NCI-H510A treated with DMSO at 0.1 percent for 48 hours (cell line): ENCODE measurements around the gene TUBB.
"Not testable (repeated sequence)": the region's sequence is repeated elsewhere in the genome, so short reads cannot be mapped to it uniquely, and the experiment has no call there.

Source experiments
- DNase-seq: peaks from one replicate; lab custom pipeline; 2025; lab: John Stamatoyannopoulos, UW

Gene TUBB

DNA sequence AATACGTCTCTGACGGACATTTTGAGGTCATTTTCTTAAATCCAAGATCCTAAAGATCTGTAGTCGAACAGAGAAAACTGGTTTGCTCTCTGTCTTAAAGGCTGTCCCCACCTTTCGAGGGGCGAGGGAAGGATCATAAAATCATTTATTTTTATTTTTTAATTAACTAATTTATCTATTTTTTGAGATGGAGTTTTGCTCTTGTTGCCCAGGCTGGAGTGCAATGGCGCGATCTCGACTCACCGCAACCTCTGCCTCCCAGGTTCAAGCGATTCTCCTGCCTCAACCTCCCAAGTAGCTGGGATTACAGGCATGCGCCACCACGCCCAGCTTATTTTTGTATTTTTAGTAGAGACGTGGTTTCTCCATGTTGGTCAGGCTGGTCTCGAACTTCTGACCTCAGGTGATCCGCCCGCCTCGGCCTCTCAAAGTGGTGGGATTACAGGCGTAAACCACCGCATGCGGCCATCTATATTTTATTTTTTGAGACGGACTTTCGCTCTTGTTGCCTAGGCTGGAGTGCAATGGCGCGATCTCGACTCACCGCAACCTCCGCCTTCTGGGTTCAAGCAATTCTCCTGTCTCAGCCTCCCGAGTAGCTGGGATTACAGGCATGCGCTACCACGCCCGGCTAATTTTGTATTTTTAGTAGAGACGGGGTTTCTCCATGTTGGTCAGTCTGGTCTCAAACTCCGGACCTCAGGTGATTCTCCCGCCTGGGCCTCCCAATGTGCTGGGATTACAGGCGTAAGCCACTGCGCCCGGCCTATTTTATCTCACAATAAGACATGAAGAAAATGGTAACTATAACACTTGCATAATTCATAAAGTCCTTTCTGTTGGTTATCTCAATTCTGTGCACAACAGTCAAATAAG lies 2.1 kb upstream of the TUBB start:
- not testable (repeated sequence) for DNase-seq

DNA sequence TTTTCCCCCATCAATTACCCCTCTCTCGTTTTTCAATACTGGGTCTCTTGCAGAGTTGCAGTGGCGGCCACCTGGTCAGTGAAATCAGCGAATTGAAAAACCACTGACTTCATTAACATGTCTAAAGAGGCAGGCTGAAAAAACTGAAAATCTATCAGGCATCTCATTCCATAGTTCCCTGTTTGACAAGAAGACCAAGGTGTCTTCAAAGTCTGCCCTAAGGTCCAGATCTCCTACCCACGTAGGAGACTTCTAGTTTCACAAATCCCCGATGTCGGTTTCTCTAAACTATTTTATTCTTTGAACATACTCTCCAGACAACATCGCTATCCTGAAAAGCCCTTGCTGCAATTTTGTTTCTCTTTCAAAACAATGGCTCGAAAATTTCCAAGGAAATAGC lies 796 bp upstream of the TUBB start:
- peak; percentile 69 for DNase-seq

DNA sequence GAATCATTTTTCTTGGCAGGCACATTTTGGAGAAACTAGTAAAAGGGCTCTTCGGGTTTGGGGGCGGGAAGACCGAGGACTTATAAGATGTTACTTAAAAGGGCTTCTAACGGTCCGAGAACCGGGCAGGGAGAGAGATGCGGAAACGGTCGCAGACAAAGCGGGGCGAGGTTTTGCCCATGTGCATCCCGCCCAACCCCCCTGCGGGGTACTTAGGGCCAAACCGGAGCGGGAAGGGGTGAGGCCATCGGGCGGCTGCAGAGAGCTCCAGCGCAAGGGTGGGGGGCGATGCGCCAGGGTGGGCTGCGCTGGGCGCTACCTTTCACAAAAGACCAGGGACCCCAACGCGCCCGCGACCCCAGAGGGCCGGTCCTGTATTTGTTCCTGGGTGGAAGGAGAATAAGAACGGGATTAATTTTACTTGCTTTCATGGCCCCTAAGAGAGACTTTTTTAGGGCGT lies 616 bp downstream of the TUBB start:
- DNase-seq: peak; percentile 49

DNA sequence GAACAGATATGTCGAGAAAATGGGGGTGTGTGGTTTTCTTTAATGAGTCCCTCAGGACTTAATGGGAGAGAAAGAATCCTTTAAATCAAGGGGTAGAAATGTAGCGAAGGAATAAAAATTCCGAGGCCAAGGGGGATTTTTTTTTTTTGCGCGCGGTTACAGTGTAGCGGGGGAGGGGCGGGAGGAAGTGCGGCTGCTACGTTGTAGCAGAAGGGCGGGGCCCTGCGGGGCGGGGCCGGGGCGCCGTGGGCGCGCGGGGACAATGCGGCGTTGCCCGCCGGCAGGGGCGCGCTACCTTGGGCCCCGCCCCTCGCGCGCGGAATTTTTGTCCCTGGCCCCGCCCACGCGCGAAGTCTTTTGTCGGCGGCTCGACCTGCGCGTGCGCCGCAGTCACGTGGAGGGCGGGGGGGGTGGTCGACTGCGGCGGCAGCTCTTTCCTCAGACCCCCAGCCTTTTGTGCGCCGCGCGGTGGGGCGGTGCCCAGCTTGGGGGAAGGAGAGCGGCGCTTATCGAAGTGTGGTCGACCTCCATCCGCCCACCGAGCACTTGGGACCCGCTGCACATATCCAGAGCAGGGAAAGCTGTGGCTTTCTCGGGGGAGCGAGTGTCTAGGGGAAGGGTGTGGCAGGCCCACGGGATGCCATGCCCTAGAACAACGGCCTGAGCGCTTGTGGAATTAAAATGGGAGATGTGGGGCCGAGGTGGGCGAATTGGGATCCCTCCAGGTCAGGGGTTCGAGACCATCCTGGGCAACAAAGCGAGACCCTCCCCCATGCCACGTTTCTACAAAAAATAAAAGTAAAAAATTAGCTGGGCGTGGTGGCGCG lies 1.3 kb downstream of the TUBB start:
- peak; percentile 90 for DNase-seq

DNA sequence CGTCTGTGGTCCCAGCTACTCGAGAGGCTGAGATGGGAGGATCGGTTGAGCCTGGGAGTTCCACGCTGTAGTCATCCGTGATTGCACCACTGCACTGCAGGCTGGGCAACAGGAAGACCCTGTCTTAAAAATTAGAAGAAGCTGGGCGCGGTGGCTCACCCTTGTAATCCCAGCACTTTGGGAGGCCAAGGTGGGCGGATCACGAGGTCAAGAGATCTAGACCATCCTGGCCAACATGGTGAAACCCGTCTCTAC lies 1.8 kb downstream of the TUBB start:
- DNase-seq: not testable (repeated sequence)

DNA sequence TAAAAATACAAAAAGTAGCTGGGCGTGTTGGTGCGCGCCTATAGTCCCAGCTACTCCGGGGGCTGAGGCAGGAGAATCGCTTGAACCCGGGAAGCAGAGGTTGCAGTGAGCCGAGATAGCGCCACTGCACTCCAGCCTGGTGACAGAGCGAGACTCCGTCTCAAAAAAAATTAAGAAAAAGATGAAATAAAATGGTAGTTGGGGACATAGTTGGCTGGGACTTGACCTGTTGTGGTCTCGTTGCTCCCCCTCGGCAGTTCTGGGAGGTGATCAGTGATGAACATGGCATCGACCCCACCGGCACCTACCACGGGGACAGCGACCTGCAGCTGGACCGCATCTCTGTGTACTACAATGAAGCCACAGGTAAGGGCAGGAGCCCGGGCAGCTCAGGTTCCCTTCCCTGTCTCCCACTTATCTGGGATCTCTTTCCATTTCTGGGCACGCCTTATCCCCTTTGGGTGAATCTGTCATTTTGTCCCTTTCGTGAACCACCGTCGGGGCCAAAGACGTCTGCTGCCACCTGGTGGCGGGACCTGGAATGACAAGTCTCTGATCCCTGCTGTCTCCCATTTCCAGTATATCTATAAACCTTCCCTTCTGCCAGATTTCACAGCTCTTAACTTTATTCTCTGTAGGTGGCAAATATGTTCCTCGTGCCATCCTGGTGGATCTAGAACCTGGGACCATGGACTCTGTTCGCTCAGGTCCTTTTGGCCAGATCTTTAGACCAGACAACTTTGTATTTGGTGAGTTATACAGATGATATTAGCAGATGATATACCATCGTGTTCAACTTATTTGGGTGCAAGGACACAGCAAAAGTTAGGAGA lies 2.3 kb downstream of the TUBB start:
- peak; percentile 68 for DNase-seq

DNA sequence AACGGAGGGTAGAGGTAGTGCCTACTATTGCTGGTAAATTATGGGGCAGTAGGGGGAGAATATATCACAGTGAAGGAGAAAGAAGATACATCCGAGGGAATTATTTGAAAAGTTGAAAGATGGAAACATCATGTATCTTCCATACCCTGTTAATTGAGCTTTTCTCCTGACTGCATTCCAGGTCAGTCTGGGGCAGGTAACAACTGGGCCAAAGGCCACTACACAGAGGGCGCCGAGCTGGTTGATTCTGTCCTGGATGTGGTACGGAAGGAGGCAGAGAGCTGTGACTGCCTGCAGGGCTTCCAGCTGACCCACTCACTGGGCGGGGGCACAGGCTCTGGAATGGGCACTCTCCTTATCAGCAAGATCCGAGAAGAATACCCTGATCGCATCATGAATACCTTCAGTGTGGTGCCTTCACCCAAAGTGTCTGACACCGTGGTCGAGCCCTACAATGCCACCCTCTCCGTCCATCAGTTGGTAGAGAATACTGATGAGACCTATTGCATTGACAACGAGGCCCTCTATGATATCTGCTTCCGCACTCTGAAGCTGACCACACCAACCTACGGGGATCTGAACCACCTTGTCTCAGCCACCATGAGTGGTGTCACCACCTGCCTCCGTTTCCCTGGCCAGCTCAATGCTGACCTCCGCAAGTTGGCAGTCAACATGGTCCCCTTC lies 3.1 kb downstream of the TUBB start:
- not testable (repeated sequence) for DNase-seq

DNA sequence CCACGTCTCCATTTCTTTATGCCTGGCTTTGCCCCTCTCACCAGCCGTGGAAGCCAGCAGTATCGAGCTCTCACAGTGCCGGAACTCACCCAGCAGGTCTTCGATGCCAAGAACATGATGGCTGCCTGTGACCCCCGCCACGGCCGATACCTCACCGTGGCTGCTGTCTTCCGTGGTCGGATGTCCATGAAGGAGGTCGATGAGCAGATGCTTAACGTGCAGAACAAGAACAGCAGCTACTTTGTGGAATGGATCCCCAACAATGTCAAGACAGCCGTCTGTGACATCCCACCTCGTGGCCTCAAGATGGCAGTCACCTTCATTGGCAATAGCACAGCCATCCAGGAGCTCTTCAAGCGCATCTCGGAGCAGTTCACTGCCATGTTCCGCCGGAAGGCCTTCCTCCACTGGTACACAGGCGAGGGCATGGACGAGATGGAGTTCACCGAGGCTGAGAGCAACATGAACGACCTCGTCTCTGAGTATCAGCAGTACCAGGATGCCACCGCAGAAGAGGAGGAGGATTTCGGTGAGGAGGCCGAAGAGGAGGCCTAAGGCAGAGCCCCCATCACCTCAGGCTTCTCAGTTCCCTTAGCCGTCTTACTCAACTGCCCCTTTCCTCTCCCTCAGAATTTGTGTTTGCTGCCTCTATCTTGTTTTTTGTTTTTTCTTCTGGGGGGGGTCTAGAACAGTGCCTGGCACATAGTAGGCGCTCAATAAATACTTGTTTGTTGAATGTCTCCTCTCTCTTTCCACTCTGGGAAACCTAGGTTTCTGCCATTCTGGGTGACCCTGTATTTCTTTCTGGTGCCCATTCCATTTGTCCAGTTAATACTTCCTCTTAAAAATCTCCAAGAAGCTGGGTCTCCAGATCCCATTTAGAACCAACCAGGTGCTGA lies 3.9 kb downstream of the TUBB start:
- DNase-seq: not testable (repeated sequence)

DNA sequence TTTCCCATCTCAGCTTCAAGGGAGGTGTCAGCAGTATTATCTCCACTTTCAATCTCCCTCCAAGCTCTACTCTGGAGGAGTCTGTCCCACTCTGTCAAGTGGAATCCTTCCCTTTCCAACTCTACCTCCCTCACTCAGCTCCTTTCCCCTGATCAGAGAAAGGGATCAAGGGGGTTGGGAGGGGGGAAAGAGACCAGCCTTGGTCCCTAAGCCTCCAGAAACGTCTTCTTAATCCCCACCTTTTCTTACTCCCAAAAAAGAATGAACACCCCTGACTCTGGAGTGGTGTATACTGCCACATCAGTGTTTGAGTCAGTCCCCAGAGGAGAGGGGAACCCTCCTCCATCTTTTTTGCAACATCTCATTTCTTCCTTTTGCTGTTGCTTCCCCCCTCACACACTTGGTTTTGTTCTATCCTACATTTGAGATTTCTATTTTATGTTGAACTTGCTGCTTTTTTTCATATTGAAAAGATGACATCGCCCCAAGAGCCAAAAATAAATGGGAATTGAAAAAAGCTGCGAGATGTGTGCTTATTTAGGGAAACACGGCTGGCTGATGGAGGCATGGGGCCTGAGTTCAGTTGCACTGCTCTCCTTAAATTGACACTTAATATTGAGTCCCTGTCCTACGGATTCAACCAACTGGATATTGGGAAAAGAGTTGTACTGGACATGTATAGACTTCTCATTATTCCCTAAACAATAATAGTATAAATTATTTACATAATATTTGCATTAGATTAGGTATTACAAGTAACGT lies 4.9 kb downstream of the TUBB start:
- DNase-seq: no peak

DNA sequence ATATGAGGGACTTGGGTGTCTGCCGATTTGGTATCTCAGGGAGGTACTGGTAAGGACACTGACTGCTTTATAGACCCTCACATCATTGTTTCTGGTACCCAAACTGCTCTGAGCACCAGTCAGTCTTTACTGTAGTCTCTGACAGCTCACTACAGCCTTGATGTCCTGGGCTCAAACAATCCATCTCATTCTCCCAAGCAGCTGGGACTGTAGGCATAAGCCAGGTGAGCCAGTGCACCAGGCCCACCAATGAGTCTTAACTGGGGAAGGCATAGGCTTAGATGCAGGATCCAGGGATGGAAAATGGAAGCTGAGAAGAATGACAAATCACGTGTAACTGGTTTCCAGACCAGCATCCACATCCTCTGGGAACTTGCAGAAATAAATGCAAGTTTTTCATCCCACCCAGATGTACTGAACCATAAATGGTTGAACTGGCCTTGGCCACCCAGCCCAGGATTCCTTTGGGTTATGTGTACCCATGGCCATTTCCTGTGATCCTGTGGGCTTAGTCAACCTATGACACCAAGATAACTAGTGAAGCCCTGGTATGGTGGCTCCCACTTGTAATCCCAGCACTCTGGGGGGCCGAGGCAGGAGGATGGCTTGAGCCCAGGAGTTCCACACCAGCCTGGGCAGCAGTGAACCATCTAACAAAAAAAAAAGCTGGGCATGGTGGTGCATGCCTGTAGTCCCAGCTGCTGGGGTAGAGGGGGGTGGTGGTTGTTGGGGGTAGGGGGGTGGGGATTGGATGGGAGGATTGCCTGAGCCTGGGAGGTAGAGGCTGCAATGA lies 5.8 kb downstream of the TUBB start:
- no peak for DNase-seq

DNA sequence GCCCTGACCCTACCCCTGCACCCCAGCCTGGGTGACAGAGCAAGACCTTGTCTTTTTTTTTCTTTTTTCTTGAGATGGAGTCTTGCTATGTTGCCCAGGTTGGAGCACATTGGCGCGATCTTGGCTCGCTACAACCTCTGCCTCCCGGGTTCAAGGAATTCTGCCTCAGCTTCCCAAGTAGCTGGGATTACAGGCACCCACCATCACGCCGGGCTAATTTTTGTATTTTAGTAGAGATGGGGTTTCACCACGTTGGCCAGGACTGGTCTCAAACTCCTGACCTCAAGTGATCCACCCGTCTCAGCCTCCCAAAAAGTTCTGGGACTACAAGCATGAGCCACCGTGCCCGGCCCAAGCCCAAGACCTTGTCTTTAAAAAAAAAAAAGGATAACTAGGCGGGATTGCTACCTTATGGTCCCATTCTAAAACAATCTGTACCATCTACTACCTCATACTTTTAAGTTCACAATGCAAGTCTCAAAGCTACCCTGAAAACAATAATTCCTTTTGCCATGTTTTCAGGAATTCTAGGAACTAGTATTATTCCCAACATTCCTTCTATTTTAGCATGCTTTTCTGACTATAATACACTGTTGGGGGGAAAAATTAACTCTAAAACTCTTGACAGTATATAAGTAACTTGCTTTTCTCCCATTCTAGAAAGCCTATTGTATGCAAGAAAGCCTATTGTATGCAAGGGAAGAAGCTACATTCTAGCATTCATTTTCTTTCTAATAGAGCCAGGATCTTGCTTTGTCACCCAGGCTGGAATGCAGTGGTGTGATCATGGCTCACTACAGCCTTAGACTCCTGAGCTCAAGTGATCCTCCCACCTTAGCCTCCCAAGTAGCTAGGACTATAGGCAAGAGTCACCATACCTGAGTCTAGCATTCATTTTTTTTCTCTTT lies 6.6 kb downstream of the TUBB start:
- DNase-seq: no peak

DNA sequence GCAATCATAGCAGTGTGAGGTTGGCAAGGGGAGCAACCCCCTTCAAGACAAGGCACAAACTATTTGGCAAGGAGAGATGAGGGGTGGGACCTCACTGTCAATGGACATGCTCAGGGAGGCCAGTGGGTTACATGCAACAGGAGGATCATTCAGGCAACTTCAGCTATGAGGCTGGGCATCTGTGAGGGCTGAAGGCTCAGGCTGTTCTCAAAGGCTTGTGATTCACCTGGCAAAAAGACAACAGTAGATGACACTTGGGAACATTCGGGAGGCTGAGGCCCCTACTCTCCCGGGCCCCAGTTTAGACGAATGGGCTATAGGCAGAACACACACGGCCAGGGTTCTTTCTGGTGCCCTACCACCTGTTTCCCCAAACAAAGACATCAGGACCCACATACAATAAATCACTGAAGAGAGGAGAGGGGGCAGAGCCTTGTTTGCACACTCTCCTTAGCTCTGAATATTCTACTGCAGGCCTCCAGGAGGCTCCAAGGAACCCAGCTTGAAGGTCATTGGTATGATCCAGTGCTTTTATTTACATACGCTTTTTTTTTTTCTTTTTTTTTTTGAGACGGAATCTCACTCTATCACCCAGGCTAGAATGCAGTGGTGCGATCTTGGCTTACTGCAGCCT lies 7.9 kb downstream of the TUBB start:
- DNase-seq: no peak

DNA sequence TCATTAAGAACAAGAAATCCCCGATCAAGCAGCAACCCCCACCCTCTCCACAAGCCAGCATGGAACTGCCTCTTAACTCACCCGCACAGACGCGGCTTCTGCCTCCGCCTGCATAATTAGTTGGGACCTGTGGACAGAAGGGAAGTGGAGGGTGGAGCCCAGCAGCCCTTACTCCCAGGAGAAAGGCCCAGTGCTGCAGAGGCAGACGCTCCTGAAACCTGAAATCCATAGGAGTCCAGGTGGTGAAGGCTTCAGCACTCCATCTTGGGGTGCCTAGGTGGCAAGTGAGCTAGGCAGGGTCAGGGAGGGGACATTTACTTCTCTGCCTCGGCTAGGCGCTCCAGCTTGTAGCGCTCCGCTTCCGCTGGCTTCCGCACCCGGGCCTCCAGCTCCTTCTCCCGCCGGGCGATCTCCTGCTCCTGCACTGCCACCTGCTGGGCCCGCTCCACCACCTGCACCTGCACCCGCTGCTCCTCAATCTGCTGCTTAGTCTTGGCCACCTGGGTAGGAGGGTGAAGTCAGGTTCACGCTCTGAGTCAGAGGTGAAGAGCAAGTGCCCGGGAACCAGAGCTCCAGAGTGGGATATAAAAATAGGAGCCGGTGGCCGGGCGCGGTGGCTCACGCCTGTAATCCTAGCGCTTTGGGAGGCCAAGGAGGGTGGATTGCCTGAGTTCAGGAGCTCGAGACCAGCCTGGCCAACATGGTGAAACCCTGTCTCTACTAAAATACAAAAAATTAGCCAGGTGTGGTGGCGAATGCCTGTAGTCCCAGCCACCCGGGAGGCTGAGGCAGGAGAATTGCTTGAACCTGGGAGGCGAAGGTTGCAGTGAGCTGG lies 10.7 kb downstream of the TUBB start:
- peak; percentile 92 for DNase-seq

DNA sequence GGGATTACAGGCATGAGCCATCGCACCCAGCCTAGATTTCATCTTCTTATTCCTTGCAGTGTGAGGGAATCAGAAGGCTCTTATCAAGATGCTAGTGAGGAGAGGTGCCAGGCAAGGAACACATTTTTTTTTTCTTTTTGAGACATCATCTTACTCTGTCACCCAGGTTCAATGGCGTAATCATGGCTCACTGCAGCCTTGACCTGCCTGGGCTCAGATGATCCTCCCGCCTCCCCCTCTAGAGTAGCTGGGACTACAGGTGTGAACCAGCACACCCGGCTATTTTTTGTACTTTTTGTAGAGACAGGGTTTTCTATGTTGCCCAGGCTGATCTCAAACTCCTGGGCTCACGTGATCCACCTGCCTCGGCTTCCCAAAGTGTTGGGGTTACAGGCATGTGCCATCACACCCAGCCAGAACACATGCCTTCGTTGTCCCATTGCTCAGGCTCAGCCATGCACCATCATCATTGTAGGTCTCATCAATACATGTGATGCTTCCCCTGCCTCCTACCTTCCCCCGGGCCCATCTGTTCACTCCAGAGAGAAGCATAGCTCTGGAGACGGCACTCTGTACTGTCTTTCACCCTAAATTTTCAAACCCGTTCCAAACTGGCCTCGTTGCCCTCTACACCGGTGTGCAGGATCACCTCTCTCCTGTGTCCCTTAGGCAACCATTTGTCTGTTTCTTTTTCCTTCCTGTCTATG lies 12.2 kb downstream of the TUBB start:
- no peak for DNase-seq

DNA sequence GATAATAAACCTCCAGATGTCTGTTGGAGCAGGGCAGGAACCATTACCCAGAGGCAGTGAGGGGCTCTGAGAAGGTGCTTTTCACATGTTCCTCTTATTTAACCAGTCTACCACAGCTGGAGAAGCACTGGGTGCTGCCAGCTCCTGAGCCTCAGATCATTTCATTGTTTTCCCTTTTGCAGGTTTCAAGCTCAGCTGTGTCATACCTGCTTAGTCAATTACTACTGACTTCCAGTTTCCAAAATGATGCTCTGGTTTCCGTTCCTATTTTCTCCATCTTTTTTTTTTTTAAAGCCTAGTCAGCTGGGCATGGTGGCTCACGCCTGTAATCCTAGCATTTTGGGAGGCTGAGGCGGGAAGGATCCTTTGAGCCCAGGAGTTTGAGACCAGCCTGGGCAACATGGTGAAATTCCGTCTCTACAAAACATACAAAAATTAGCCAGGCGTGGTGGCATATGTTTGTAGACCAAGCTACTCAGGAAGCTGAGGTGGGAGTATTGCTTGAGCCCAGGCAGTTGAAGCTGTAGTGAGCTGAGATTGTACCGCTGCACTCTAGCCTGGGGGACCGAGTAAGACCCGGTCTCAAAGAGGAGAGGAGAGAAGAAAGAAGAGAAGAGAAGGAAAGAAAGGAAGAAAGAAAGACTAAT lies 15.6 kb downstream of the TUBB start:
- no peak for DNase-seq

DNA sequence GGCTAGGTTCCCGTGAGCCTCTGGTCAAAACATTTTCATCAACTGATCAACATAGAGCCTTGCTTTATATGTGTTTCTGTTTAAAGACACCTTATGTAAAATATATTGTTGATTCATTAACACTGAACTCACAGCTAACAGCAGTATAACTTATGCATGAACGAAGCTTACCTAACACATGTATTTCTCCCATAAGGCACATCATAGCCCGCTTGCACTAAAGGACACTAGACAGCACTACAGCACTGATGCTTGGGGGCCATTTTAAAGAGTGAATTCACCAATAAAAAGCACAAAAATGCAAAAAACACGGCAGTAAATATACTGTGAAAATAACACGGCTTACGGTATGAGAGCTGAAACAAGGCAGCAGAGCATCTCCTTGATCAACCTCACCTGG lies 18.4 kb downstream of the TUBB start:
- no peak for DNase-seq
